AG04449 (cell line): Measurements from ENCODE around the gene LGALS7B.
"Not testable (repeated sequence)": the region's sequence is repeated elsewhere in the genome, so short reads cannot be mapped to it uniquely, and the experiment has no call there.

Experiments
- CTCF ChIA-PET: fragments of 350-600 bp; formaldehyde crosslinking; extraction: SDS; loops from one replicate; lab custom pipeline; 2021; ENCODE audit warnings: antibody characterized with exemption; lab: Yijun Ruan, JAX
- POLR2A ChIA-PET: fragments of 400-600, 350-600 bp; formaldehyde crosslinking; extraction: SDS; loops from one replicate; lab custom pipeline; 2020; ENCODE audit warnings: antibody characterized with exemption, inconsistent platforms; lab: Yijun Ruan, JAX
- DNase-seq: peaks from one replicate; pipeline ENCODE4 v3.0.0-alpha.2; 2010; ENCODE audit warnings: low read depth, low spot score
- H3K4me3 ChIP-seq: 2 replicates; pipeline ENCODE4 v1.5.1; 2011; ENCODE audit warnings: low read depth, mild to moderate bottlenecking, control low read depth, low read length
- TF ChIP-seq, protein P1 (sequence below): IDR thresholded peaks from one replicate; pipeline ENCODE4 v1.5.1; 2011; ENCODE audit warnings: mild to moderate bottlenecking, moderate library complexity, low read length, control low read depth, inconsistent platforms; ENCODE audit not compliant: insufficient read depth; ENCODE audit errors: missing control alignments

The LGALS7B gene

DNA sequence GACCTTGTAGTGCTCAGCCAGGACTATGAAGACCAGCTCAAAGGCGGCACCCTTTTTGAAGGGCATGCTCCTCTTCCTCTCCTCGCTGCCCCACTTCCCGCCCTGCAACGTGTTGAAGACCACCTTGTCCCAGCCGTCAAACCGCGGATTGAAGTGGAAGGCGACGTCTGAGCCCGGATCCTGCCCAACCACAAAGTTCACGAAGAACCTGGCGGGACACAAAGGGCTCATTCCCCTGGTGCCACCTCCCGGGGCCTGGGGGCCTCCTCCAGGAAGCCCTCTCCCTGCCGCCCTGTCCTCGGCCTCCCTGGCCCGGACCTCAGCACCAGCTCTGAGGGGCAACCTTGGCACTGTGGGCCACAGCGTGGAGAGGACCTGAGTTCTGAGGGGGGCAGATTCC, 19.7 kb downstream of the LGALS7B start:
- ChIA-PET CTCF (interaction anchor here (1.3 kb wide), 1 partner anchor 62 kb away, joined by 3 read pairs; no protein-coding TSS in a partner anchor), POLR2A (no interaction called here)
- H3K4me3 ChIP-seq, result no peak overlapping the region
- no peak for DNase-seq
- TF ChIP-seq, protein P1, sequence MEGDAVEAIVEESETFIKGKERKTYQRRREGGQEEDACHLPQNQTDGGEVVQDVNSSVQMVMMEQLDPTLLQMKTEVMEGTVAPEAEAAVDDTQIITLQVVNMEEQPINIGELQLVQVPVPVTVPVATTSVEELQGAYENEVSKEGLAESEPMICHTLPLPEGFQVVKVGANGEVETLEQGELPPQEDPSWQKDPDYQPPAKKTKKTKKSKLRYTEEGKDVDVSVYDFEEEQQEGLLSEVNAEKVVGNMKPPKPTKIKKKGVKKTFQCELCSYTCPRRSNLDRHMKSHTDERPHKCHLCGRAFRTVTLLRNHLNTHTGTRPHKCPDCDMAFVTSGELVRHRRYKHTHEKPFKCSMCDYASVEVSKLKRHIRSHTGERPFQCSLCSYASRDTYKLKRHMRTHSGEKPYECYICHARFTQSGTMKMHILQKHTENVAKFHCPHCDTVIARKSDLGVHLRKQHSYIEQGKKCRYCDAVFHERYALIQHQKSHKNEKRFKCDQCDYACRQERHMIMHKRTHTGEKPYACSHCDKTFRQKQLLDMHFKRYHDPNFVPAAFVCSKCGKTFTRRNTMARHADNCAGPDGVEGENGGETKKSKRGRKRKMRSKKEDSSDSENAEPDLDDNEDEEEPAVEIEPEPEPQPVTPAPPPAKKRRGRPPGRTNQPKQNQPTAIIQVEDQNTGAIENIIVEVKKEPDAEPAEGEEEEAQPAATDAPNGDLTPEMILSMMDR, result no peak

DNA sequence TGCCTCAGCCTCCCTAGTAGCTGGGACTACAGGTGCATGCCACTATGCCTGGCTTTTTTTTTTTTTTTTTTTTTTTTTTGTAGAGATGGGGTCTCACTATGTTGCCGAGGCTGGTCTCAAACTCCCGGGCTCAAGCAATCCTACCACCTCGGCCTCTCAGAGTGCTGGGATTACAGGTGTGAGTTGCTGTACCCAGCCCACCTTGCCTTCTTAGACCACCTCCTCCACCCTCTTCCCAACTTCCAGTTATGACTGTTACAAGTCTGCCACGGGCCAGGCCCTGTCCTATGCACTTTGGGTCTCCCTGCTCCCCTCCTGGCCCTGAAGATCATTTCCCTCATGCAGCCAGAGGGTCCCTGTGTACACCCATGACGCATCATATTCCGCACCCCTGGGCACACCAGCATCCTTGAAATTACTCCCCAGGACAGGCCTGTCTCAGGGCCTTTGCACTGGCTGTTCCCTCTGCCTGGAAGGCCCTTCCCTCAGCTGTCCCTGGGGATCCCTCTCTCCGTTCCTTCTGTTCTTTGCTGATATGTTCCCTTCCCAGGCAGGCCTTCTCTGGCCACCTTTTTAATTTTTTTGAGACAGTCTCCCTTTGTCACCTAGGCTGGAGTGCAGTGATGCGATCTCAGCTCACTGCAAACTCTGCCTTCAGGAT, 20.7 kb downstream of the LGALS7B start:
- CTCF ChIA-PET, result no interaction called here
- no peak for DNase-seq
- POLR2A ChIA-PET, result no interaction called here
- TF ChIP-seq, protein P1, result no peak
- H3K4me3 ChIP-seq, result no peak overlapping the region

DNA sequence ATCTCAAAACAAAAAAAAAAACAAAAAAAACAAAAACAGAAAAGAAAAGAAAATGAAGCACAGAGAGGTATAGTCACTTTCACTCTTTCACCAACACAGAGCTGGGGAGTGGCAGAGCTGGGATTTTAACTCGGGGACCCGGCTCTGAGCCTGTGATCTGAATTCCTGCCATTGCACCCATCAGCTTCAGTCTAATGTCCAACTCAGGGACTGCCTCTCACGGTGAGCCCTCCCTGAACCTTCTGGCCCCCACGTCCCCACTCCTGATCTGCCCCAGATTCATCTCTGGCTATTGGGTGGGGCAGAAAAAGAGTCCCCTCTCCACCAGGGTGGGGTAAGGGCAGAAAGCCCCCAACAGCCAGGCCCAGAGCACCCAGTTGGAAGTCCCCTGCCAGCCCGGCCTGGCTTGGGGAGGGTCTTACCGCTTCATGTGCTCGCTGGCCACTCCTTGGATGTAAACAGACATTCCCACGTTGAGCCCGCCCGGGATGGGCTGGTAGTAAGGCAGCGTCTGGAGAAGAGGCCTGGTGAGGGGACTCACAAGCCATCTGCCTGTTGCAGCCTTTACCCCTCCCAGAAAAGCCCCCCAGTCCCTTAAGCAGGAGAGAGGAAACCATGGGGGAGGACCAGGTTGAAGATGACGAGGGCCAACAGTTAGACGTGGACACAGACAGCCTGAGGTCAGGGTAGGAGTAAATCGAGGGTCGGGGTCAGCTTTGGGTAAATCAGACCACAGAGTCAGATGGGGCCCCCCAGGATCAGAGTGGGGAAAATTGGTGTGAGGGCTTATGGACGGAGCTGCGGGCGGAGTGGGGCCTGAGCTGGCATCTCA, 23.2 kb downstream of the LGALS7B start:
- TF ChIP-seq, protein P1, result no peak
- DNase-seq, result no peak
- H3K4me3 ChIP-seq, result no peak overlapping the region
- POLR2A ChIA-PET, result interaction anchor here (0.6 to 0.9 kb wide), 2 partner anchors 38 to 93 kb away, joined by 3 read pairs; no protein-coding TSS in a partner anchor
- CTCF ChIA-PET, result interaction anchor here (1.4 kb wide), 1 partner anchor 42 kb away, joined by 4 read pairs; no protein-coding TSS in a partner anchor

DNA sequence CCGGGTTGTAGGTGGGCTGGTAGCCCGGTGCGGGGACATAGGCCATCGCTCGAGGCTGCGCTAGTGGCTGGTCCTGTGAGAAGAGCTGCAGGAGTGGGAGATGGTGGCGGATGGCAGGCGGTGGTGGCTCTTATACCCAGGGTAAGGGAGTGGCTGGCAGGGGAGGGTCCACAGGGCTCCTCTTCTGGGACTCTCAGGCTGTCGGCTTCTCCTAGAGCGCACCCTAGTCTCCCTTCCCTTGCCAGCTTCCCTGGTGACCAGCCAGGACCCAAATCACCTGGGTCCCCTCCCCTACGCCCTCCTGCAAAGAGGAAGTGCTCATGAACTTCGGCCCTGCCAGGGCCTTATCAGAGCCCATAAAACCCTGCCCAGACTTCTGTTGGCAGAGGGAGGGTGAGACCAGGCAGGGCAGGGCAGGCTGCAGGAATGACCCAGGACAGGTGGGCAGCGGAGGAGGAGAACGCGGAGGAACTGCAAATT, 23.9 kb downstream of the LGALS7B start, which contains the start of gene LGALS4:
LGALS4 (minus strand) TSS at position 105 of the 480 bp plus-strand sequence; CDS start at position 46, 59 bp downstream.
- no peak for DNase-seq
- CTCF ChIA-PET, result no interaction called here
- POLR2A ChIA-PET, result no interaction called here
- H3K4me3 ChIP-seq, result no peak within 1 kb of the TSS
- TF ChIP-seq, protein P1, result no peak

DNA sequence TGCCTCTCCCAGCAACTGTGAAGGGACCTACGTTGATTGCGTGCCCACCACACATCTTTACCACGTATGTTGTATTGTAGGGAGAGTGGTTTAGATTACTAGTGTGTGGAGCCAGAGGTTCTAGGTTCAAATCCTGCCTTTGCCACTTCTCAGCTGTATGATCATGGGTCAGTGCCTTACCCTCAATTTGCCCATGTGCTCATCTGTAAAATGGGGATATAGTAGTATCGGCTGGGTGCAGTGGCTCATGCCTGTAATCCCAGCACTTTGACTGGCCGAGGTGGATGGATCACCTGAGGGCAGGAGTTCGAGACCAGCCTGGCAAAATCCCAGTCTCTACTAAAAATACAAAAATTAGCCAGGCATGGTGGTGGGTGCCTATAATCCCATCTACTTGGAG, 24.3 kb downstream of the LGALS7B start:
- TF ChIP-seq, protein P1, result no peak
- no peak for DNase-seq
- POLR2A ChIA-PET, result no interaction called here
- H3K4me3 ChIP-seq, result no peak overlapping the region
- CTCF ChIA-PET, result no interaction called here

DNA sequence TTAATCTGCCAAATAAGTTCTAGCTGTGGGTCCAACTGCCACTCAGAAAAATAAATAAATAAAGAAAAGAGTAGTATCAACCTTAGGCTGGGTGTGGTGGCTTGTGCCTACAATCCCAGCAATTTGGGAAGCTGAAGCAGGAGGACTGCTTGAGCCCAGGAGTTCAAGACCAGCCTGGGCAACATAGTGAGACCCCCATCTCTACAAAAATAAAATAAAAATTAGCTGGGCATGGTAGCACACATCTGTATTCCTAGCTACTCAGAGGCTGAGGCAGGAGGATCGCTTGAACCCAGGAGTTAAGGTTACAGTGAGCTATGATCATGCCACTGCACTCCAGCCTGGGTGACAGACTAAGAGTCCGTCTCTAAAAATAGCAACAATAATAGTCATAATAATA, 24.9 kb downstream of the LGALS7B start:
- POLR2A ChIA-PET, CTCF ChIA-PET, DNase-seq, H3K4me3 ChIP-seq: not testable (repeated sequence)
